Stimulated activated CD4-positive, alpha-beta T cell treated with anti-CD3 and anti-CD28 coated beads, Interleukin-4, amount 100 ng/mL, for 48 hours (primary cell): Measurements from ENCODE around the gene CARS1.

Experiments used
- DNase-seq, 2 donors: peaks; one replicate each; pipeline ENCODE4 v3.0.0-alpha.2; 2020; ENCODE audit warnings: low read depth in 2 of 2

CARS1 gene

DNA sequence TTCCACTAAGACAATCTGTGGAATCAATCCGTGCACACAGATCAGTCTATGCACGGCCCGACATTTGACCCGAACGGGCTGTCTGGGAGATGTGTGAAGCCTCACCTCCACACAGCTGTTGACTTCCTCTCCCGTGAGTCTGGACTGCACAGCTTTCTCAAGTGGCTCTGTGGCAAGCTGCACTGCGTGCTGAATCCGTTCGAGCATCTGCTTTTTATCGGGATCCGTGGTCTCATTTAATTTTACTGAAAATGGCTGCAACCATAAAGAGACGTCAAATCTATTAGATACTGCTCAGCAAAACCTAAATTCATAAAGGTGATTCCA is 19.3 kb downstream of the CARS1 start:
- no peak for DNase-seq

DNA sequence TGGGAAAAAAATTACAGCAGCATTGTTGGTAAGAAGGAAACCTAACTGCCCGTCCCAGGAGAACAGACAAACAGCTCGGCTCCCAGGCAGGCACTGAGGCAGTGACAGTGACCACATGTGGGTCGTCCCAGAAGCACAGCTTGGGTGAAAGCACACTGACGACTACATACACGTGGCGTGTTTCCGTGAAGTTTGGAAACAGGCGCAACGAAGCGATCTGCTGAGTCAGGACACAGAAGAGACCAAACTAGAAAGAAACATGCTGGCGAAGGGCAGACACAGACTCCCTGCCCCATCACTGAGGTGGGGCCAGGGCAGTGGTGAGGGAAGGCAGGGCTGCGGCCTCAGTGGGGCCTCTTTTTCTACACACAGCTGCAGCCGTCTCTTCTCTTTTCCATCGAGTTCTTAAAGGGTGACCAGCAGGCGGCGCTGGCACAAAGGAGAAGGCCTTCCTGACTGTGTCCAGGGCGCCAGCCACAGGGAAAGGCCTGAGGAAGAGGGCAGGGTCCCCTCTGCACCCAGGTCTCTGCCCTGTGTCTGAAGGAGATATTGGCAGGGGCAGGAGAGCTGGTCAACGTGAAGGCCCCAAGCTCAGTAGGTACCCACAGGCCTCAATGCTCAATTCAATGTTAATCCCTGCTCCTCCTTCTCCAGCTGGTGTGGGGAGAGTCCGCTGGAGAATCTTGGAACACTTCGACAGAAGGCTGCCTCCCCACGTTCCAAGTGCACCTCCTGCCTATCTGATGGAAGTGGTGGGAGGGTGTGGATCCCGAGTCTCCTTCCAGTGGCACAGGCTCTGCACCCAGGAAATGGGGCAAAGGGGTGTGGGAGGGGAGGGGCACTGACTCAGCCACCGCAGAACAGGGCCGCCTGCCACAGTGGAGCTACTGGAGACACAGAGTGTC is 19.9 kb downstream of the CARS1 start:
- DNase-seq = peak in 1 of 2 donors; percentile 30

DNA sequence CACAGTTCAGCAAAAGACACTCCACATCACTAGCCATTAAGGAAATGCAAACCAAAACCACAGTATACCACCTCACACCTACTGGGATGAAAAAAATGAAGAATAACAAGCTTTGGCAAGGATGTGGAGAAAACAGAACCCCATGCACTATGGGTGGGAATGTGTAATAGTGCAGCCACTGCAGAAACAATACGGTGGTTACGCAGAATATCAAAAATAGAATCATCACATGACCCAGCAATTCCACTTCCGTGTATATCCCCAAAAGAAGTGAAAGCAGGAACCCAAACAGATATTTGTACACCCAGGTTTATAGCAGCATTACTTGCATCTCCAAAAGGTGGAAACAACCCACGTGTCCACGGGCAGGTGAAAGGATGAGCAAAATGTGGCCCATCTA is 20.8 kb downstream of the CARS1 start:
- no peak for DNase-seq

DNA sequence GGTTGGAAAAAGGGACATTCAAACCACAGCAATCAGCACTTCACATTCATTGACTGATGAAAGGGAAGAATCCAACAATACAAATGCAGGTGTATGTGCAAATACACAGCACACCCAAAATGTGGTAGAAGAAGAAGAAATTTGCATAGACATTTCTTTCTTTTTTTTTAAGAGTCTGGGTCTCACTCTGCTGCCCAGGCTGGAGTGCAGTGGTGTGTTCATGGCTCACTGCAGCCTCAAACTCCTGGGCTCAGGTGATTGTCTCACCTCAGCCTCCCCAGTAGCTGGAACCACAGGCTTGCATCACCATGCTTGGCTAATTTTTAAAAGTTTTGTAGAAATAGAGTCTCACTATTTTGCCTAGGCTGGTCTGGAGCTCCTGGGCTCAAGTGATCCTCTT is 21.9 kb downstream of the CARS1 start:
- DNase-seq = no peak

DNA sequence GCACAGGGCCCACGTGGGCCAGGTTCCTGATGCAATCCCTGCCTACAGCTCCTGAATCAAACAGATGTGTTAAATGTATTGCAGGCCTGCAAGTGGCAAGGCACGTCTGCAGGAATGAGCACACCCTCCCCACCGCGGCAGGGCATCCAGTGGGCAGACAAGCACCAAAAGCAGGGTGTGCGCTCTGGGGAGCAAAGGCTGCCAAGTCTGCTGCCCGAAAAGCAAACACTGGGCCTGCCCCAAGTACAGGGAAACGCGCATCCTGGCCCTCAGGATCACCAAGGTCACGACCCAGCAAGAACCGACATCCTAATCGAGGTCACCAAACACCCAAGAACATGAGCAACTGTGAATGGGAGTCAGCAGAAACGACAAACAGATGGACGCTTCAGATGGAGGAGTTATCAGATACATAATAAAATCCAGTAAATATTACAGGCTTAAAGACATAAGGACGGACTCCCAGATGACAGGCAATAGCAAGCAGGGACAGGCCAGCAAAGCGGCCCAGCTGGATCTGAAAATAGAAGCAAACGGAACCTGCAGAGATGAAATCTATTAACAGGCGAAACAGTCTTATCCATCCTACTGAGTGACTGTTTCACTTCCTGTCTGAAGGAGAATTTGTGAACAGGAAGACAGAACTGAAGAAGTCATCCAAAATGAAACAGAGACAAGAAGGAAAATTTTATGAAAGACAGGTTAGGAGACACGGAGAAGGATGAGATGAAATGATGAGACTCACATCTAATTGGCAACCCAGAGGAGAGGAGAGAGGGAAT is 26.7 kb downstream of the CARS1 start:
- no peak for DNase-seq

DNA sequence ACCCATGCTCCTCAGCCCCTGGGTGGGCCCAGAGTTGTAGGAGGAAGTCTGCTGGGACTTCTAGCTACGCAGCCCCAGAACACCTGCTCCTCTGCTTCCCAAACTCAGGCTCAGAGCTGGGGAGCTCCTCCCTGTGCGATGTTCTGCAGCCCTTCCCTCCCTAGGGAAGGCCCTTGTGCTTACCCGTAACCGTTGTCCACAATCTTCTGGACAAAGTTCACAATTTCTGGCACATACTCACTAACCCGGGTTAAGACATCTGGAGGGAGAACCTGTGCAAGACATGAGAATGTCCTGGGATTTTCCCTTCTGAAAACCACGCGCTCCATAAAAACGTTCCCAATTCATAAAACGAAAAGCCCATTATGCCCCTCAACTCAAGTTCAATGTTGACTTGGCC is 28.4 kb downstream of the CARS1 start:
- no peak for DNase-seq

DNA sequence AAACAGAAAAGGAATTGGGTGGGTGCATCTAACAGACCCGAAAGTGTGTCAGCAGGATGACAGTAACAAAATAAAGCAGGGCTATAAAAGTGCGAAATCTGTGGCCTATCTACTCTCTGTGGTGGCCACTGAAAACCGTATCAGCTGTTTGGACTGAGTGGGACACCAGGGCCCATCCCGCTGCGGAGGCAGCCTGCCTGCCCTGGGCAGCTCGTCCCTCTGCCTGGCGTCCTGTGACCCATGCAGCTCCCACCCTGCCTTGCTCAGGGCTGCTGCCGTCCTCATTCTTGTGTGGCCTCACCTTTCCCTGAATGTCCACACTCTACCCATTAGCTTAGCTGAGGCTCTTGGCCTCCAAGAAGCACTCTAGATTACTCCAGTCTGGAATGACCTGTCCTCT is 30.4 kb downstream of the CARS1 start:
- no peak for DNase-seq

DNA sequence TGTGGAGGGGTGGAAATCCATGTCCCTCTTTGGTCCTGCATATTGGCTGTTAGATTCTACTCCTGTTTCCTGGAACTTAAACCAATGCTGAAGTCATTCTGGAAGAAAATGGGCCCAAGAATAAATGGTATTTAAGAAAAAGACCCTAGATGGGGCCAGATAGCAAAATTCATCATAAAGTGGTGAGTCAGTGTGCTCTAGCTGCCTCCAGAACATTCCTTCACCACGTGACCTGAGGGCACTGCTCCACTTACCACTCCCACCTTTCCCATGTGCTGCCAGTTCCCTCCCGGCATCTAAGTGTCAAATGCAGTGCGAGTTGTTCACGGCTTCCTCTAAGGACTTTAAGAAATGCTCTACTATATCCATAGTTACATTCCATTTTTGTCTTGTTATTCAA is 34.2 kb downstream of the CARS1 start:
- no peak for DNase-seq

DNA sequence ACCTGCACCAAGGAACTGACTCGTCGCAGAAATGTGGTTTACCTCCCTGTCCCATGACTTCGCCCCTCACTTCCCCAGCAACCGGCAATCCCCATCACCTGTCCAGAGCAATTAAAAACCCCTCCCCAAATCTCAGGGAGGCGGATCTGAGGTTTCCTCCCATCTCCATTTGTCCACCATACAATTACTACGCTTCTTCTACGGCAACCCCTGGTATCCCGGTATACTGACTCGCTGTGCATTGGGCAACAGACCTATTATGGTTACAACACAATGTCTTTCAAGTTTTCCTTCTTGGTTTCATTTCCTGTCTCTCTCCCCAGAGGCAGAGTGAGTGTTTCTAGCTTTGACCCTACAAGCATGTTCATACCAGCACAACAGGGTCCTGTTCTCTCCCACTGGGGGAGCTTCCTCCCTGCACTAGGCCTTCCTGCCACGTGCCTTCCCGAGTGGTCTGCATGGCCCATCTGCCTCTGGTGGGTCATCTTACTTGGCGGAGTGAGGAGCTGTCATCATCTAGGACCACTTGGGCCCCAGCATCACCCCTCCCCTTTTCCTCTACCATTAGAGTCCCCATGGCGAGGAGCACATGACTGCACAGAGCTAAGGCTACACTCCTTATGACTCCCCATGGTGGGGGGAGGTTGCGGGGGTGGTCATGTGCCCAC is 34.8 kb downstream of the CARS1 start:
- no peak for DNase-seq

DNA sequence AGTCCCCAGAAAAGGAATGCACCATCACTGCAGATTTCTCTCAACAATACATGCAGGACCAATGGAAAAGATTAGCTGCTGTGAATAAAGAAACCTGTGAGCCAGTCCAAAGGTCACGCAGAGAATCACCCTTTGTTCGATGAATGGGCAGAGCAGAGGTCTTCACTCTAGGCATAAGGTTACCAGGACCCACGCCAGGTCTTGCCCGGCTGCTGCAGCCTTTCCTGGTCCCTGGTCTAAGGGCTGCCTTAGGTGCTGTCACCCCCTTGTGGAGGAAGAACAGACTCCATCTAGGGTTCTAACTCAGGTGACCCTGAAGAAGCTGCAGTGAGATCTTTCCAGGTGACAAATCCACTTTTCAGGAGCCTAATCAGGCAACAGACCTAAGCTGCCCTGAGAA is 36.1 kb downstream of the CARS1 start:
- DNase-seq = no peak

DNA sequence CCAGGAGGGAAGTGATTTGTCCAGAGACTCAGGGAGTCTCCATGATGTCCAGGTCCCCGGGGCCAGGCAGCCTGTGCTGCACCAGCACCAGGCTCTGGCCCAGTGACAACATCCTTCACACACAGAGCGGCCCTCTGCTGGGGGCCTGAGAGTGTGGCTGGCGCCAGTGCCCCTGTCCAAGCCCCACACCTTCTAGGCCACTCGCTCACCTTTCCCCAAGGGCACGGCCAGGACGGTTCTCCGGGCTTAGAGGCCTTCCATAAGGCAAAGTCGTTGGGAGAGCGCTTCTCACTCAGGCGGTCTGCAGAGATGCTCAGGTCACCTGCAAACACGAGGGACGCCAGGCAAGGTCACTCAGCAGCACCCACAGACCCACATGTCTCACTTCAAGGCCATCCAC is 37.2 kb downstream of the CARS1 start:
- DNase-seq = no peak

DNA sequence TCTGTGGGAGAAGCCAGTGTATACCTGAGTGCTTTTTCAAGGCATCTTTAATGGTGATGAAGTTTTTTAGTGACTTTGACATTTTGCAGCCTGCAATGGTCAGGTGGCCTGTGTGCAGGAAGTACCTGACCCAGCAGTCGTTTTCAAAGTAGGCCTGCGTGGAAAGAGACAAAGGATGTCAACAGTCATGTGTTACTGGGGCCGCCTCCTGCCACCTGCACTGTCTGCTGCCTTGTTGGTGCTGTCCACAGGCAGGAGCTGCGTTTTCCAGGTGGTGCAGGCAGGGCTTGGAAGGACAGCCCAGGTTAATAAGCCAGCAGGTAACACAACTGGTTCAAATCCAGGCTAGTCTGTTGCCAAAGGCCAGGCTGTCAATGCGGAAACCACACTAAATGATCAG is 38.6 kb downstream of the CARS1 start:
- no peak for DNase-seq

DNA sequence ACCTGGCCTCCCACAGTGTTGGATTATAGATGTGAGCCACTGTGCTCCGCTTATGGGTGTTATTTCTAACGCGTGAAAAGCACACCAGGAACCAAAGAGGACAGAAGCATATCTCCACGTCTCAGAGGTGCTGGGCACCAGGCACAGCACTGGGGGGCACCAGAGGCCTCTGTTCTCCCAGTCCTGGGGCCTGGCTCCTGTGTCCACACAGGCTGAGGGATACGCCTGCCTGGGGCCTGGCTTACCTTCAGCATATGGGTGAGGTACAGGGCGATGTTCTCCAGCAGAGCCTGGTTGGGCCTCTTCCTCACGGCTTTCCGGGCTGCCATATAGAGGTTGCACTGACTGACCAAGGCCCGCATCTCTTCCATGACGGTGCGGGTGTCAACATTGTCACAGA is 40.4 kb downstream of the CARS1 start:
- DNase-seq = no peak

DNA sequence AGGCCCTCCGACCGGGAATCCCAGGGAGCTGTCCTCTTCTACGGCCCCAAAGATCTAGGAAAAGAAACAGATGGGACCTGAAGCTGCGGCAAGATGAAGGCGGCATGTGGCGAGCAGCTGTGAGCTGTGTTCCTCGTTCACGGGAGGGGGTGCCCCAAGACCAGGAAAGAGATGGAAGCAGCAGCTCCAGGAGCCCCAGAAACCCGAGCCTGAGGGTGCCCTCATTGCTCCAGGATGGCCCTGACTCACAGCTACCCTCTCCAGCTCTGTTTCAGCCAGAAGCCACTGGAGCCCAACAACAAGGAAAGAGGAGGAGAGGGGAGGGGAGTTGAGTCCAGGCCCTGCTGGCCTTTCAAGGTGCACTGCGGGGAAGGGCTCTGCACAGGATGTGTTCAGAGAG is 41.4 kb downstream of the CARS1 start:
- DNase-seq = no peak

DNA sequence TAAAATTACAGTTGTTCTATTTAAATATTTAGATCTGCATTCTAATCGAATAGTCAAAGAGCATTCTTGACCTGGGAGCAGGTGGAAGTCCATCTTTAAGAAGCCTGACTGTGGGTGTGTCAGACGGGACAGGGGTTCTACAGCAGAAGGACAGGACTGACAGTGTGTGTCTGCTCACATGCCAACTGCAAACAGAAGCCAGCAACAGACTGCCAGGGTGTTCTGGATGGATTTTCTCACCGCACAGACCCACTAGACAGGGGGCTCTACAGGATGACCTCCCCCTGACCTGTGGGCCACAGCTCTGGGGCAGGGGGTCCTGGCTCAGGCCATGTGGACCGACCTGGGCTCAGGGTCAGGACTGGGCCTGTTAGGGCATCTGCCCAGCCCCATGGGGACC is 42.3 kb downstream of the CARS1 start:
- DNase-seq = no peak

DNA sequence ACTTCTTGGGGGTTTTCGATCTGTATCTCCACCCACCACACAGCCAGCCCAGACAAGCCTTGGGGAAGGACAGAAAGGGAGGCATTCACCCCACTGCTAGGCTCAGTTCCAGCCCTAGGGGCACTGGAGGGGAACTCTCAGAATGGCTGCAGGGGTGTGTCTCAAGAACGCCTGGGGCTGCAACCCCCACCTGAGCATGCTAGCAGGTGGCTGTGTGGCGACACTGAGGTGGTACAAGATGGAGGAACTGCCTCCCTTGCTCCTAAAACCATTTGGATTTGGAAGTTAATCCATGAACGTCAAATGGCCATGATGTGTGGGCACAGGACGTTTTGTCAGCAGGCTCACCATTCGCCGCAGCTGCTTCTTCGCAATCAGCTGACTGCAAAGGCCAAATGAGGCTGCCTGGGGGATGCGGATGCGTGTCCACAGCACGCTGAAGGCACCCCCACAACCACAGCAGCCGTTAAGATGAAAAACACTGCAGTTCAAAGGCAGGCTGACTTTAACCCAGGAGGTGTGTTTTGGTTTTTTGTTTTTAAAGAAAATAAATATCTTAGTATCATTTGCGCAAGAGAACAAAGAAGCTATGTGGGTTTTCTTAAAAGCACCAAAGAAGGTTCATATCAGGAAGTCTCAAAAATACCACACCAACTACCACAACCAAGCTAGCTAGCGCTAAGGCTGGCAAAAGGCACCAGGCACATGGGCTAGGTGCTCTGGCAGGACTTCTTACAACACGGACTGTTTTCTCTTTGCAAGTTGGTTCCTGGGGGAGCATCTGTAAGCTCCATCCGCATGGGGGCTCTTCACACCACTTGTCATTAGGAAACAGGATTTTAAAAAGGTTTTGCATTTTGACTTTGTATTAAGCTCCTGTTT is 42.9 kb downstream of the CARS1 start:
- peak; percentile 23 to 39 for DNase-seq

DNA sequence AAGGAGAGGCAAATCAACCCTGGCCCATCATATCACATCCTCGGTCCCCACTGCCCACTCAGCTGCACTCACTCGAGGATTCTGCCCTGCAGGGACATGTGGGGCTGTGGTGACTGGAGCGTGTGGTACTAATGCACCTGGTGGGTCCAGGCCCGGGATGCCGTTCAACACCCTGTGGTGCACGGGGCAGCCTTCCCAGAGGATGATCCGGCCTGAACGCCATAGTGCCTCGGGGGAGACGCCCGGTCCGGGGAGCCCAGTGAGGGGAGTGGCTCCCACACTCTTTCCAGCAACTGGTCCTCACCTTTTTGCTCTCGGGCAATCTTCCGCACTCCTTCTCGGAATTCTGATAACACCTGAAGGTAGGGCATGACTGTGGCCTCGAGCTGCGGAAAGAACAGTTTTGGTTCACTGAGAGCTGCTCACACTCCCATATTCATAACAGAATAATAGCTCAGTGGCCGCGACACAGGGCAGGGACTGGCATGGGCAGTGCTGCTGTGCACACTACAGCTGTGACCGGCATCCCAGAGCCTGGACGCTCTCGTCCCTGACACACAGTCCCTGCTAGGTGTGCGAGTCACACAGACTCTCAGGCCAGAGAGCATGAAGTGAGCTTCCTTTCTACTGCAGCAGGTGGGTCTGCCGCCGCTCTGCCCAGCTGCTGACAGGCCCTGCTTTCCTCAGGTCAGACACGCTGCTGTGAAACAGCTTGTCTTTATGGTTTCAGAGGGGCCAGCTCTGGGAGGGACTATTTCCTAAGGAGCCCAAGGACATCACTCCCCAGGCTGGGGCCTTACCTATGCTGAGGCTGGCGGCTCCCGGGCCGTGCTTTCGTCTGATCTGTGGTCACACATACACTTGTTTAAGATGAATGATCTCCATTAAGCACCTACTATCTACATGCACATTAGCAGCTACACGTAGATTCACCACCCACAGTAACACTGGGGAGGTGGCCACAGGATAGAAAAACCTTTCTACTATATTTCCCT is 45.0 kb downstream of the CARS1 start:
- DNase-seq = no peak

DNA sequence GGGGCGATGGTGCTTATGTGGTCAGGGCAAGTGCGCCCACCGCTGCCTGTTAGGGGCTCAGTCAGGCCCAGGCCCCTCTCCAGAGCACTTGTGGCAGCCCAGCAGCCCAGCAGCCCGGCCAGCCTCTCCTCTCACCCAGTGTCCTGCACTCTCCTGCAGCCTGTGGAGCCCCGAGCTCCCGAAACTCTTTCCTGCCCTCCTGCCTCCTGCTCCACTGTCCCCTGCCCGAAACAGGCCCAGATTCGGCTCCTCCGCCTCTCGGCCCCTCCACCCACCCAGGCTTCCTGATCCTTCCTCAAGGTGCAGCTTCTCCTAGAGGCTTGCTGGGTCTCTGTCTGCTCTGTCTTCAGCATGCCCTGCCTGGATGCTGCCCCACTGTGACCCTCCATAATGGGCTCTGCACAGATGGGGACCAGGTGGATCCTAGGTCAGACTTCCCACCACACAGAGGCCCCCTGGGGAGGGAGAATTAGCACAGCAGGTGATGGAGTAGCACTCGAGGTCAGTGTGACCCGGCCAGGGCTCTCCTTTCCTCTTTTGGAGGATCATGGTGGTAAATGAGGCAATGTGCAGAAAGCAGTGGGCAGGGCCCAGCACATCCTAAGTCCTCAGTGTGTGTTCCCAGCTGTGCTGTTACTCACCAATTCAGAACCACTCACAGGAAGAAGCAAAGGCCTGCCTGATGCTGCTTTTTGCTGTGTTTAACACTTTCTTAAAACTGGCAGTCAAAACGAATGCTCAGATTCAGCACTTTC is 46.5 kb downstream of the CARS1 start:
- no peak for DNase-seq

DNA sequence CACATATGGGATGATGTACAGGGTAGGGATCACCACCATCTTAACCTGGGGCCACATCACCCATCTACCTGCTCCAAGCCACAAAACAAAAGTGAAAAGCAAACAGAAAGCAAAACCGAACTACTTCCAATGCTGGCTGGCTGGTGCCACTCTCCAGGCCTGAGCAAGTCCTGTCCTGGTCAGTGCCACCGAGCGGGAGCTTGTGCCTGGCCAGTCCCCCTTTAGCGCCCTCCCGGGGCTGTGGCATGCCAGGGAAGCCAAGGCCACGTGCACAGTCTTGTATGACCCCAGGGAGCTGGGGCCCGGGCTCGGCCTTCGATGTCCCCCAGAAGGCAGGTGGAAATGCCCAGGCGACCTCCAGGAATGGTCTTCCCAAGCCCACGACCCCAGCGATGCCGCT is 47.2 kb downstream of the CARS1 start:
- no peak for DNase-seq

DNA sequence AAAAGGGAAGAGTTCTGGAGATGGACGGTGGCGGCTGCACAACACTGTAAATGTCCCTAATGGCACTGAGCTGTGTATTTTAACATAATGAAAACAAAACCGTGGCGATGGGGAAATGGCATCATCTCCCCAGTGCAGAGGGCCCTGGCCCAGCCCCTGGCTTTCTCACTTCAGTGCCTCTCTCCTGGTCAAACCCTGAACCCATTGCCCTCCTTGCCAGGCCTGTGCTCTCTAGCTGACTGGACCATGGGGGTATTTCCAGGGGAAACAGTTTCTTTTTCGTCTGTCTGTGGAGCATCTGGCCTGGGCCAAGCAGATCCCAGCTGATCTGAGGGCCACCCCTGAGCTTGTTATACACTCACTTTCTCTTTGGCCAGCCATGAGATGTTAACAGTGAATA is 47.7 kb downstream of the CARS1 start:
- DNase-seq = no peak
